Measurements from ENCODE around the gene ERC2. TPM values are rescaled to one million over a fixed set of nuclear protein-coding genes. Genes with fewer than 3 reads are reported as not detected.

Gene ERC2
- total and polyA plus RNA-seq, 2 of the 8 experiments (the other 6 are each of a cell fraction or from before 2014, with no cell fraction given), result 16.4 to 22.8 TPM

GRCh38 chr3:55891106-55891505, 577.2 kb downstream of the ERC2 start:
- no peak overlapping the region for H3K56ac ChIP-seq (replicated peaks; ENCODE audit: insufficient read length, low read depth, low read length)
- H3K4ac ChIP-seq (replicated peaks; ENCODE audit: insufficient read length, low read depth, low read length), result no peak overlapping the region
- FAIRE-seq (no peak), DNase-seq (ENCODE audit: low read depth in 1 of 2, low spot score in 2 of 2) (no peak)
- H3K23ac ChIP-seq (ENCODE audit: insufficient read length), result no peak overlapping the region
- H3K23me2 ChIP-seq (ENCODE audit: low read depth, low read length), result no peaks in the 10 kb centered on the region; the same call in 1 of the 2 replicates
- ChIA-PET CTCF (ENCODE audit: partially characterized antibody) (interaction anchor here (0.6 kb wide), 1 partner anchor 118 kb away, joined by 3 read pairs; no protein-coding TSS in a partner anchor), POLR2A (ENCODE audit: partially characterized antibody) (no interaction called here)
- TF ChIP-seq KDM4A (IDR thresholded peaks at IDR 0.05; ENCODE audit: low read depth, low read length, severe bottlenecking) (no peak), RBBP5 (IDR thresholded peaks at IDR 0.05; ENCODE audit: borderline replicate concordance, low read depth, low read length) (no peak), POLR2AphosphoS5 (IDR thresholded peaks at IDR 0.05; ENCODE audit: low read depth, low read length) (no peak), GTF2F1 (IDR thresholded peaks at IDR 0.05; ENCODE audit: borderline replicate concordance, low read depth, low read length) (no peak), CEBPB (IDR thresholded peaks at IDR 0.05; ENCODE audit: low read depth, low read length) (no peak), MAFK (IDR thresholded peaks at IDR 0.05; ENCODE audit: low read depth, low read length) (no peak), CTCF (IDR thresholded peaks at IDR 0.05; ENCODE audit: control extremely low read depth in 1 of 3, insufficient read depth in 1 of 3, low read depth in 1 of 3, low read length in 3 of 3) (no peak), RXRA (IDR thresholded peaks at IDR 0.05; ENCODE audit: insufficient read depth, low read depth, low read length) (no peak), NRF1 (IDR thresholded peaks at IDR 0.05; ENCODE audit: low read depth, low read length) (no peak), YY1 (IDR thresholded peaks at IDR 0.05; ENCODE audit: low read depth, low read length) (no peak)
- H2AK5ac ChIP-seq (ENCODE audit: low read depth, low read length), result no peak overlapping the region
- H3K18ac ChIP-seq (ENCODE audit: extremely low read depth, low read length), result no peak overlapping the region
- WGBS, 2 experiments (ENCODE audit: extremely low coverage in 1 of 2, insufficient coverage in 1 of 2, insufficient read length in 1 of 2, insufficient replicate concordance in 2 of 2, low coverage in 1 of 2, low lambda C conversion rate in 2 of 2, missing lambda C conversion rate in 1 of 2), result 89% methylated on average over 2 of the region's 2 CpGs; no CpG with 5 or more reads in 1 of the 2 experiments
- no peaks in the 10 kb centered on the region for H4K20me1 ChIP-seq (replicated peaks in 1 of 2; ENCODE audit: control insufficient read depth in 1 of 2, insufficient read depth in 2 of 2, low read length in 2 of 2)
- no peak overlapping the region for H2BK20ac ChIP-seq (ENCODE audit: low read length)
- H4K5ac ChIP-seq (ENCODE audit: insufficient read length, low read depth, low read length), result no peak overlapping the region
- H3K27ac ChIP-seq (ENCODE audit: low read depth, low read length), result no peak overlapping the region
- no peak overlapping the region for H2AFZ ChIP-seq (ENCODE audit: low read length)
- H3K4me1 ChIP-seq (replicated peaks in 1 of 4; ENCODE audit: control insufficient read depth in 3 of 4, insufficient read depth in 4 of 4, low read length in 3 of 4), result peaks cover under 1 to 12% (median 5%) of the 10 kb centered on the region in 4 experiments
- no peak overlapping the region for H3K4me2 ChIP-seq (ENCODE audit: insufficient read depth in 1 of 2, low read depth in 2 of 2, low read length in 2 of 2)
- no peaks in the 10 kb centered on the region for H3K27me3 ChIP-seq (replicated peaks in 1 of 4; ENCODE audit: control insufficient read depth in 3 of 4, extremely low read depth in 1 of 4, insufficient read depth in 3 of 4, low read length in 3 of 4)
- no peaks in the 10 kb centered on the region for H3K79me1 ChIP-seq (ENCODE audit: low read depth, low read length)
- H3K14ac ChIP-seq (ENCODE audit: insufficient read length), result no peak overlapping the region
- no peak overlapping the region for H3K4me3 ChIP-seq (ENCODE audit: extremely low read depth in 1 of 4, insufficient read depth in 2 of 4, low read depth in 3 of 4, low read length in 4 of 4)
- no peaks in the 10 kb centered on the region for H3K9me3 ChIP-seq (ENCODE audit: insufficient read depth in 2 of 2, low read depth in 1 of 2, low read length in 1 of 2)
- no peak overlapping the region for H2BK12ac ChIP-seq (ENCODE audit: low read depth, low read length)
- H3K9ac ChIP-seq (replicated peaks in 1 of 4; ENCODE audit: extremely low read depth in 1 of 4, low read depth in 3 of 4, low read length in 3 of 4), result no peak overlapping the region
- no peak overlapping the region for H2BK120ac ChIP-seq (replicated peaks; ENCODE audit: low read depth, low read length)
- no peak overlapping the region for H2BK5ac ChIP-seq (ENCODE audit: low read depth, low read length)
- H2BK15ac ChIP-seq (ENCODE audit: low read length), result no peak overlapping the region
- no peaks in the 10 kb centered on the region for H3K79me2 ChIP-seq (ENCODE audit: control insufficient read depth in 1 of 2, insufficient read depth in 2 of 2, low read length in 2 of 2)
- H4K91ac ChIP-seq (replicated peaks; ENCODE audit: insufficient read length, low read length), result no peak overlapping the region
- H4K8ac ChIP-seq (ENCODE audit: extremely low read depth, insufficient read depth, low read length), result no peak overlapping the region
- H3K36me3 ChIP-seq (ENCODE audit: control insufficient read depth in 2 of 4, insufficient read depth in 4 of 4, low read length in 3 of 4), result no peaks in the 10 kb centered on the region

All from H1 (cell line).